Naive B cell (primary cell): ENCODE measurements around the gene L3MBTL3. TPM values are rescaled to one million over a fixed set of nuclear protein-coding genes. Genes with fewer than 3 reads are reported as not detected.

Source experiments
- ATAC-seq, 2 donors: fragments of 150-1000 bp; cut with Tn5 transposase; 2 replicates each; pipeline ENCODE4 v1.10.0; 2021; ENCODE audit warnings: low read depth in 2 of 2, mild to moderate bottlenecking in 2 of 2, moderate library complexity in 2 of 2
- DNase-seq: peaks from one replicate; pipeline ENCODE4 v3.0.0; 2022
- H3K27ac Mint-ChIP-seq, 6 donors: one replicate each; pipeline ENCODE4 v1.8.0; 2020 to 2022; ENCODE audit warnings: mild to moderate bottlenecking in 6 of 6, mixed read lengths in 6 of 6, moderate library complexity in 5 of 6, inconsistent platforms in 2 of 6
- H3K27me3 Mint-ChIP-seq, 3 donors: one replicate each; pipeline ENCODE4 v1.8.0; 2021 to 2022; ENCODE audit warnings: mixed read lengths in 3 of 3, mild to moderate bottlenecking in 1 of 3
- H3K36me3 Mint-ChIP-seq, 2 donors: one replicate each; pipeline ENCODE4 v1.8.0; 2020 to 2022; ENCODE audit warnings: mixed read lengths in 2 of 2, inconsistent platforms in 1 of 2, mild to moderate bottlenecking in 1 of 2
- H3K4me1 Mint-ChIP-seq, 3 donors: one replicate each; pipeline ENCODE4 v1.8.0; 2020 to 2022; ENCODE audit warnings: mixed read lengths in 3 of 3, inconsistent platforms in 1 of 3, mild to moderate bottlenecking in 1 of 3, moderate library complexity in 1 of 3
- H3K4me3 Mint-ChIP-seq, 8 donors: one replicate each; pipeline ENCODE4 v1.8.0; 2020 to 2022; ENCODE audit warnings: mild to moderate bottlenecking in 8 of 8, mixed read lengths in 8 of 8, moderate library complexity in 8 of 8, inconsistent platforms in 2 of 8
- H3K9me3 Mint-ChIP-seq, 7 donors: one replicate each; pipeline ENCODE4 v1.8.0; 2020 to 2022; ENCODE audit warnings: mixed read lengths in 7 of 7, mild to moderate bottlenecking in 5 of 7, inconsistent platforms in 2 of 7, moderate library complexity in 1 of 7
- polyA plus RNA-seq, 6 donors: library from polyadenylated mRNA; unstranded; fragments of 300-500 nt; fragmentation: Illumina TruSeq; gene quantifications; one replicate each; pipeline ENCODE4 v1.2.3, GENCODE V29; 2021; ENCODE audit warnings: low read depth in 6 of 6

The L3MBTL3 gene
- polyA plus RNA-seq, 6 donors from 2014 or later, result 11.0 to 21.8 (median 16.6) TPM

- DNase-seq, result no peak
- Mint-ChIP-seq H3K9me3 (peaks cover 0 to 1% (median 0%) of the 10 kb centered on the region in 7 donors), H3K27me3 (peaks cover 4 to 5% (median 4%) of the 10 kb centered on the region in 3 donors), H3K4me3 (no peak overlapping the region), H3K36me3 (no peaks in the 10 kb centered on the region), H3K27ac (no peak overlapping the region), H3K4me1 (peaks cover 0 to 9% (median 4%) of the 10 kb centered on the region in 3 donors)
- no peak for ATAC-seq
These were observed 8.0 kb upstream of the L3MBTL3 start for GRCh38 chr6:130010387-130010786.

DNA sequence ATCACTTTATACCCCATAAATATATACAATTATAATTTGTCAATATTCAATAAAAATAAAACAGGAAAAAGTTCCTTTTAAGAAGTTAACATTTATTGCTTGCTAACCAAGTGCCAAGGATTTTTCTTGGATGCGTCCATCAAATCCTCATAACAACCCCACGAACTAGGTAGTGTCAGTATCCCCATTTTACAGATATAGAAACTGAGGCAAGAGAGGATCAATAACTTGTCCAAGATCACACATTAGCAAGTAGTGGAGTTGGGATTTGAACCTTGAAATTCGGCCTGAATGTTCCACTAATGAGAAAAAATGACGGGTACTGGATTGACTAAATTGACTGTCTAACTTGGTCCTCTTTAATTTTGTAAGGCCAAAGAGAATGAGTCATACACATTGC, 5.7 kb upstream of the L3MBTL3 start:
- H3K36me3 Mint-ChIP-seq, result no peaks in the 10 kb centered on the region
- H3K27ac Mint-ChIP-seq, result no peak overlapping the region
- no peak overlapping the region for H3K4me3 Mint-ChIP-seq
- H3K4me1 Mint-ChIP-seq, result peaks cover 0 to 9% (median 4%) of the 10 kb centered on the region in 3 donors
- DNase-seq (no peak), ATAC-seq (no peak)
- H3K27me3 Mint-ChIP-seq, result peaks cover 0 to 4% (median 0%) of the 10 kb centered on the region in 3 donors
- H3K9me3 Mint-ChIP-seq, result peaks cover 0 to 1% (median 0%) of the 10 kb centered on the region in 7 donors

GRCh38 chr6:130018744-130019325, 454 bp downstream of the L3MBTL3 start:
- Mint-ChIP-seq H3K27ac (peak overlapping the region; percentile 84 to 100 (median 94)), H3K27me3 (no peaks in the 10 kb centered on the region), H3K36me3 (peaks cover 0 to 11% of the 10 kb centered on the region in 2 donors), H3K4me3 (peak overlapping the region; percentile 88 to 100 (median 100)), H3K9me3 (no peaks in the 10 kb centered on the region), H3K4me1 (peaks cover 11 to 17% (median 12%) of the 10 kb centered on the region in 3 donors)
- DNase-seq, result peak; percentile 71
- ATAC-seq, result peak; percentile 59 to 64

DNA sequence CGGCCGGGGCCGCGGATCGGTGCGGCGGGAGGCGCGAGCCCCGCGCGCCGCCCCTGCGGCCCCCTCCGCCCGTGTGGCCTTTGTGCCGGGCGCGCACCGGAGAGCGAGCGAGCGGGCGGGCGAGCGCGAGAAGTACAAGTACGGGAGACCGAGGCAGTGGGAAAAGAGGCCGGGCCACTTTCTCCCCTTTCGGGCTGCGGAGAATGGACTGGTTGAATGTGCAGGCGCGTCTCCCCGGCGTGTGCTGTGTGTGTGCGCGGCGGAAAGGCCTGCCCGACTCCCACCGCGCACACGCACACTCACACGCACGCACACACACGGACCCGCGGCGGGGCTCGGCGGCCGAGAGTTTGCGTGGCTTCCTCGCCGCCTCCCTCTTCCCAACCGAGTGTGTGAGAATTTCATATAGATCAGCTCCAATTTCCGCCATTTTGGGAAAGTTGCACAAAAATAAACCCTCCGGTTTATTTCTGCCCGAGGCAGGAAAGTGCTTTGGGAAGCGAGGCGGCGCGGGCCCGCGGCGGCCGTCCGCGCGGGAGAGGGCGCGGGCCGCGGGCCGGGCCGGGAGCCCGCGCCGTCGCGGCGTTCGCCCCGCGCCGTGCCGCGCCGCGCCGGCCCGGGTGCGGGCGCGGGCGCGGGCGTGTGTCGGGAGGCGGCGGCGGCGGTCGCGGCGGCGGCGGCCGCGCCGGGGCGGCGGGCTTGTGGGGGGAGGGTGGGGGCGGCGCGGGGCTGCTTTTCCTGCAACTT, 1.1 kb downstream of the L3MBTL3 start:
- H3K27ac Mint-ChIP-seq, result peak overlapping the region in 3 of 6 donors; percentile 90 to 94 (median 91)
- H3K9me3 Mint-ChIP-seq, result no peaks in the 10 kb centered on the region
- peaks cover 14 to 19% (median 15%) of the 10 kb centered on the region in 3 donors for H3K4me1 Mint-ChIP-seq
- H3K27me3 Mint-ChIP-seq, result no peaks in the 10 kb centered on the region
- DNase-seq (peak; percentile 42), ATAC-seq (peak; percentile 8 to 16)
- peaks cover 0 to 11% of the 10 kb centered on the region in 2 donors for H3K36me3 Mint-ChIP-seq
- H3K4me3 Mint-ChIP-seq, result peak overlapping the region; percentile 85 to 100 (median 93)

- DNase-seq (peak; percentile 51), ATAC-seq (peak; percentile 11 to 15)
- H3K36me3 Mint-ChIP-seq, result peaks cover 0 to 17% of the 10 kb centered on the region in 2 donors
- H3K4me3 Mint-ChIP-seq, result peak overlapping the region; percentile 96 to 100 (median 99)
- peaks cover 22 to 23% (median 22%) of the 10 kb centered on the region in 3 donors for H3K4me1 Mint-ChIP-seq
- H3K27ac Mint-ChIP-seq, result peak overlapping the region; percentile 92 to 98 (median 96)
- H3K9me3 Mint-ChIP-seq, result no peaks in the 10 kb centered on the region
- no peaks in the 10 kb centered on the region for H3K27me3 Mint-ChIP-seq
These were observed 1.9 kb downstream of the L3MBTL3 start for GRCh38 chr6:130020073-130020906.

DNA sequence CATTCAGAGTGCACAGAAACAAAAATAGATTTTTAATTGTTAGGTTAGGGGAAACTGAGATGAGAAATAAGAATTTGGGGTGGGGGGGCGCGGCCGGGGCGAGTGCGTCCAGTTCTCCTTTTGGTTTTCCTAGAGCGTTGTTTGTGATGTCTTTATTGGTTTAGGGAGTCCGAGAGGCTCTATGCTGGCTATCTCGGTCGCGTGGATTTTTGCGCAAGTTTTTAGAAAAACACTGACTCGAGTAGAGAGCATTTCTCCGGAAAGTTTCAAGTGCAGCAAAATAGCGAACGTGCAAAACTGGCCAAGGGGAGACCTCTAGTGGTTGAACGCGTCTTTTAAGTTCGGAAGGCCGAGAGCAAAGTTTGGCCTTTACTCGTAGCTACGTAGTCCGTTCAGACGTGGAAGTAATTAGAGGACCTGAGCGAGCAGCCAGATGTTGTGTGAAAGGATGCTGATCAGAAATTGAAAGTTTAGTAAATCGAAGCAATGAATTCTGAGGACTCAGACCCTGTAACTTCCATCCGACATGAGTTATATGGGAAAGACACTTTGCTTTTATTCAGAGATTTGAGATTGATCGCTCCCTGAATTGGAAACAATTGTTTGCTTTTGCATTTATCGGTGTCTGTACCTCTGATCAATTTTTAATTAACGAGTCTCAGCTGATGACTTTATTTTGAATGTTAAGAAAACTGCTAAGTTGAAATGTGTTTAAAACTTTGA, 2.7 kb downstream of the L3MBTL3 start:
- DNase-seq, result peak; percentile 83
- Mint-ChIP-seq H3K36me3 (peaks cover 0 to 17% of the 10 kb centered on the region in 2 donors), H3K27ac (peak overlapping the region; percentile 92 to 98 (median 96)), H3K4me1 (peaks cover 22 to 31% (median 25%) of the 10 kb centered on the region in 3 donors), H3K9me3 (no peaks in the 10 kb centered on the region), H3K4me3 (peak overlapping the region; percentile 96 to 100 (median 99)), H3K27me3 (no peaks in the 10 kb centered on the region)
- peak; percentile 52 to 53 for ATAC-seq

DNA sequence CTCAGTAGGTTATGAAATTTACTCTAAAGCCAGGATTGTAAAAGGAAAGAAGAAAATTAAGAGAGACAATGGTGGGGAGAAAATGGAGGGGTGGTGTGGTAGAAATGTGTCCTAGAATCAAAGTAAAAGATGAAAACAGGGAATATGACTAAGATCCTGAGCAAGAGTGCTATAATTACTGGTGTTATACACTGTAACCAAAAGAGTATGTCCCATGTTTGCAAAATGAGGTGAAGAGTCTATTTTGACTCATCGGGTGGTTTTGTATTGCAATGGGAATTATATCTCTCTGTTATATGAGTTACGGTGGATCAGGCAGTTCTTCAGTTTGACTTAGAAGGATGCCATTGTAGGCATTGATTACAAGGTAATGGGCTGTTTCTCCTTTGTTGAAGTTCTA, 8.5 kb downstream of the L3MBTL3 start:
- peak overlapping the region in 1 of 8 donors; percentile 32 for H3K4me3 Mint-ChIP-seq
- H3K4me1 Mint-ChIP-seq, result peaks cover 39 to 66% (median 47%) of the 10 kb centered on the region in 3 donors
- ATAC-seq, result no peak
- no peaks in the 10 kb centered on the region for H3K9me3 Mint-ChIP-seq
- DNase-seq, result no peak
- H3K27ac Mint-ChIP-seq, result peak overlapping the region in 2 of 6 donors; percentile 7 to 70
- H3K27me3 Mint-ChIP-seq, result no peaks in the 10 kb centered on the region
- H3K36me3 Mint-ChIP-seq, result peaks cover under 1 to 6% of the 10 kb centered on the region in 2 donors

- Mint-ChIP-seq H3K9me3 (no peaks in the 10 kb centered on the region), H3K27ac (peak overlapping the region in 5 of 6 donors; percentile 3 to 92 (median 85)), H3K4me1 (peaks cover 39 to 71% (median 53%) of the 10 kb centered on the region in 3 donors), H3K27me3 (no peaks in the 10 kb centered on the region), H3K4me3 (peak overlapping the region in 4 of 8 donors; percentile 16 to 69 (median 47)), H3K36me3 (peaks cover 11% of the 10 kb centered on the region in 2 donors)
- DNase-seq (peak; percentile 48), ATAC-seq (peak; percentile 97 to 98)
These were observed 9.6 kb downstream of the L3MBTL3 start for GRCh38 chr6:130027948-130028347.

DNA sequence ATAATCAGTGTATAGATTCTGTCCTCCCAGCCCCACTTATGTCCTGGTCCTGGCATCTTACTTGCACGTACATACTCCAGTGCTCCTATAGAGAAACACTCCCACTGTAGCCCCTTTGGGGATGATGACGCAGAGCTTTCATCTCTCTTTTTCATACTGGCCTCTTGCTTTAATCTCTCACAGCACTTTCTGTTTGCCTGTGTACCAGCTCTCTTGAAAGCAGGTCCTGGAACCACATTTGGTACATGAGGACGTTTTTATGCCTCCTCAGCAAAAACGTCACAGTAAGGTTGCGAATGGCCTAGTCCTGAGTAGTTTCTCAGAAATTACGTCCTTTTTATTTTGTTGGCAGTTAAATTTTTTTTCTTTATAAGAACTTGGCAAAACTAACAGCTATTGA, 10.8 kb downstream of the L3MBTL3 start:
- ATAC-seq, result no peak
- peak overlapping the region in 3 of 8 donors; percentile 9 to 42 (median 12) for H3K4me3 Mint-ChIP-seq

GRCh38 chr6:130032758-130033340, 14.5 kb downstream of the L3MBTL3 start:
- DNase-seq, result no peak
- Mint-ChIP-seq H3K4me1 (peaks cover 43 to 79% (median 61%) of the 10 kb centered on the region in 3 donors), H3K9me3 (no peaks in the 10 kb centered on the region), H3K36me3 (peaks cover 8 to 21% of the 10 kb centered on the region in 2 donors), H3K27ac (peak overlapping the region in 1 of 6 donors; percentile 10), H3K27me3 (no peaks in the 10 kb centered on the region), H3K4me3 (peak overlapping the region in 1 of 8 donors; percentile 23)
- ATAC-seq, result no peak

More for the DNA sequence above, 10.8 kb downstream of the L3MBTL3 start:
- Mint-ChIP-seq H3K27ac (peak overlapping the region; percentile 12 to 92 (median 86)), H3K4me1 (peaks cover 43 to 72% (median 62%) of the 10 kb centered on the region in 3 donors), H3K9me3 (no peaks in the 10 kb centered on the region), H3K36me3 (peaks cover 14 to 15% of the 10 kb centered on the region in 2 donors), H3K27me3 (no peaks in the 10 kb centered on the region)
- DNase-seq, result no peak

GRCh38 chr6:130033949-130034348, 15.6 kb downstream of the L3MBTL3 start:
- Mint-ChIP-seq H3K27ac (no peak overlapping the region), H3K36me3 (peaks cover 8 to 21% of the 10 kb centered on the region in 2 donors), H3K4me1 (peaks cover 39 to 76% (median 58%) of the 10 kb centered on the region in 3 donors), H3K9me3 (no peaks in the 10 kb centered on the region), H3K27me3 (no peaks in the 10 kb centered on the region), H3K4me3 (no peak overlapping the region)
- ATAC-seq (no peak), DNase-seq (no peak)
